SH-SY5Y (cell line): ENCODE data around the gene CDK14.

ENCODE experiments used
- GATA2 ChIP-seq: IDR thresholded peaks from 2 replicates; pipeline ENCODE4 v1.6.1; 2011; ENCODE audit warnings: mild to moderate bottlenecking, low read depth, low read length
- GATA3 ChIP-seq: IDR thresholded peaks from 2 replicates; pipeline ENCODE4 v1.6.1; 2011; ENCODE audit warnings: low read depth, mild to moderate bottlenecking, low read length, moderate library complexity

DNA sequence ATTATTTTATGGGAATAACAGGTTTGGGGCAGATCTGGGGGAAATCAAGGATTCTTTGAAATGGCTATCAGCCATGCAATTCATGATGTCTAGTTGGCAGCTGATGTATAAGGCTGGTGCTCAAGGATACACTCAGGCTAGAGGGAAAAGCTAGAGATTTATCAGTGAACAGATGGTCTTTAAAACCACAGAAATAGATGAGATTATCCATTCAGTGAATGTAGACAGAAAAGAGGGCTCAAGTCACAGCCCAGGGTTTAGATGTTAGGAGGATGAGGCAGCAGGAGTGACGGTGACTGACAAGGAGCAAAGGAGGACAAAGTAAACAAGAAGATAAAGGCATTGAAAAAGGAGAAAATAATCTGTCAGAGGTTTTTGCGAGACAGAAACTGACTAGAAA, 238.7 kb downstream of the CDK14 start:
- TF ChIP-seq GATA3 (no peak), GATA2 (no peak)
